Colonic mucosa (tissue), 4 donors: Measurements from ENCODE around the gene ITIH2. TPM values are rescaled to one million over a fixed set of nuclear protein-coding genes. Genes with fewer than 3 reads are reported as not detected.
"Not testable (repeated sequence)": the region's sequence is repeated elsewhere in the genome, so short reads cannot be mapped to it uniquely, and the experiment has no call there.

Source experiments
- DNase-seq: peaks from one replicate; pipeline ENCODE4 v3.0.0-alpha.2; 2020
- H3K27ac ChIP-seq: fragments of 200-600 bp; one replicate; pipeline ENCODE4 v1.8.0; 2021
- H3K27me3 ChIP-seq: fragments of 200-600 bp; one replicate; pipeline ENCODE4 v1.8.0; 2021
- H3K36me3 ChIP-seq: fragments of 200-600 bp; one replicate; pipeline ENCODE4 v1.8.0; 2021
- H3K4me1 ChIP-seq: fragments of 200-600 bp; one replicate; pipeline ENCODE4 v1.8.0; 2021; ENCODE audit warnings: mild to moderate bottlenecking
- H3K4me3 ChIP-seq: fragments of 200-600 bp; one replicate; pipeline ENCODE4 v1.8.0; 2021
- H3K9ac ChIP-seq, 2 donors: one replicate each; pipeline ENCODE4 v1.7.0; 2013; ENCODE audit warnings: control low read depth in 2 of 2, low read depth in 2 of 2, low read length in 2 of 2
- H3K9me3 ChIP-seq: fragments of 200-600 bp; one replicate; pipeline ENCODE4 v1.8.0; 2021
- CTCF ChIP-seq: fragments of 200-600 bp; IDR thresholded peaks from one replicate; pipeline ENCODE4 v1.8.0; 2022; ENCODE audit warnings: antibody characterized with exemption, mild to moderate bottlenecking
- intact Hi-C: fragments of 100-400 bp; cut with DNase I; formaldehyde crosslinking; loops from one replicate; pipeline ENCODE4 v1.14.1; 2022
- total RNA-seq, 2 donors: library from RNA; stranded (reverse); fragmentation: NEBNext Ultra II Directional in 1 of 2; extraction: Animal tissue kit (Norgen Biotek cat#: 25700) in 1 of 2; gene quantifications; one replicate each; pipeline ENCODE4 v1.2.1, GENCODE V29; 2021
- donor health status: healthy.
- donor health status: DM: no; HTN: no; CAD: no.
- donor health status: DM: no; HTN: no; CAD: no.

The ITIH2 gene
- total RNA-seq, 2 donors from 2014 or later, result 1.6 TPM; not detected in 1

DNA sequence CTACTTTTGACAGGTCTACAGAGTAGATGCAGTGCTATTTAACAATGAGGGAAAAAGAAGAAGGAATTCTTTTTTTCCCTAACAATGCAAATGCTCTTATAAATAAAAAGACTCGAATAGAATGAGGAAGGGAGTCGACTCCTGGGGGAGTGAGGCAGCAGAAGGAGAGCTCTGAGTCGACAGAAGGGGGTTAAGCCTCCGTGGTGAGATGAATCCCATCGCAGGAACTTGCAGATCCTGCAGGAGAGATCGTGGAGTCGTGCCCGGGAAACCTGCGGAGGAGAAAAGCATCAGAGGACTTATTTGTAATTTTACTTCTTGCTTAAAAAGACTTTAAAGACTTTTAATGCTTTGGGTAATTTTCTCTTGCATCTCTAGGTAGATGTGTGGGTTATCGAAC is 17.4 kb downstream of the ITIH2 start:
- H3K27me3 ChIP-seq, result no peaks in the 10 kb centered on the region
- H3K4me1 ChIP-seq, result no peaks in the 10 kb centered on the region
- DNase-seq, result no peak
- no peaks in the 10 kb centered on the region for H3K36me3 ChIP-seq
- H3K9ac ChIP-seq, result no peak overlapping the region
- no peak overlapping the region for H3K27ac ChIP-seq
- TF ChIP-seq CTCF, result no peak
- intact Hi-C loops, result no loop called here
- no peak overlapping the region for H3K4me3 ChIP-seq
- H3K9me3 ChIP-seq, result no peaks in the 10 kb centered on the region

DNA sequence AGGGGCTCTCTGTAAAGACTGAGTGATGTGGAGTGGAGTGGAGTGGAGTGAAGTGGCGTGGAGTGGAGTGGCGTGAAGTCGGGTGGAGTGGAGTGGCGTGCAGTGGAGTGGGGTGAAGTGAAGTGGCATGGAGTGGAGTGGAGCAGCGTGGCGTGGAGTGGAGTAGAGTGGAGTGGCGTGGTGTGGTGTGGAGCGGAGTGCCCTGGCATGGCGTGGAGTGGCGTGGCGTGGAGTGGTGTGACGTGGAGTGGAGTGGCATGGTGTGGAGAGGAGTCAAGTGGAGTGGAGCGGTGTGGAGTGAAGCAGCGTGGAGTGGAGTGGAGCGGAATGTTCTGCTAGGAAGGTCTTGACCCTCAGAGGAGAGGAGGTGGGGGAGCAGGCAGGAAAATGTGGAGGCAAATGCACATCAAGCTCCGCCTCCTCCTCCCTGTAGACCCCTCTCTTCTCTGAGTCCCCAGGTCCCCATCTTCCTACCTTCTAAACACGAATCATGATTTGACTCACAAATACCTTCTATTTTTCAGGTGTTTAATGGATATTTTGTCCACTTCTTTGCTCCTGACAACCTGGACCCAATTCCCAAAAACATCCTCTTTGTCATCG is 19.9 kb downstream of the ITIH2 start:
- H3K4me3 ChIP-seq, result no peak overlapping the region
- H3K27ac ChIP-seq, result no peak overlapping the region
- intact Hi-C loops, result no loop called here
- no peaks in the 10 kb centered on the region for H3K9me3 ChIP-seq
- no peak for TF ChIP-seq CTCF
- no peaks in the 10 kb centered on the region for H3K36me3 ChIP-seq
- no peak for DNase-seq
- no peaks in the 10 kb centered on the region for H3K27me3 ChIP-seq
- H3K4me1 ChIP-seq, result no peaks in the 10 kb centered on the region
- no peak overlapping the region for H3K9ac ChIP-seq

- intact Hi-C loops, result no loop called here
- Histone ChIP-seq H3K9me3 (no peaks in the 10 kb centered on the region), H3K27me3 (no peaks in the 10 kb centered on the region), H3K9ac (no peak overlapping the region), H3K36me3 (no peaks in the 10 kb centered on the region), H3K27ac (no peak overlapping the region), H3K4me3 (no peak overlapping the region), H3K4me1 (no peaks in the 10 kb centered on the region)
- no peak for TF ChIP-seq CTCF
- DNase-seq, result no peak
Observed at GRCh38 chr10:7734821-7735220, 31.7 kb downstream of the ITIH2 start.

DNA sequence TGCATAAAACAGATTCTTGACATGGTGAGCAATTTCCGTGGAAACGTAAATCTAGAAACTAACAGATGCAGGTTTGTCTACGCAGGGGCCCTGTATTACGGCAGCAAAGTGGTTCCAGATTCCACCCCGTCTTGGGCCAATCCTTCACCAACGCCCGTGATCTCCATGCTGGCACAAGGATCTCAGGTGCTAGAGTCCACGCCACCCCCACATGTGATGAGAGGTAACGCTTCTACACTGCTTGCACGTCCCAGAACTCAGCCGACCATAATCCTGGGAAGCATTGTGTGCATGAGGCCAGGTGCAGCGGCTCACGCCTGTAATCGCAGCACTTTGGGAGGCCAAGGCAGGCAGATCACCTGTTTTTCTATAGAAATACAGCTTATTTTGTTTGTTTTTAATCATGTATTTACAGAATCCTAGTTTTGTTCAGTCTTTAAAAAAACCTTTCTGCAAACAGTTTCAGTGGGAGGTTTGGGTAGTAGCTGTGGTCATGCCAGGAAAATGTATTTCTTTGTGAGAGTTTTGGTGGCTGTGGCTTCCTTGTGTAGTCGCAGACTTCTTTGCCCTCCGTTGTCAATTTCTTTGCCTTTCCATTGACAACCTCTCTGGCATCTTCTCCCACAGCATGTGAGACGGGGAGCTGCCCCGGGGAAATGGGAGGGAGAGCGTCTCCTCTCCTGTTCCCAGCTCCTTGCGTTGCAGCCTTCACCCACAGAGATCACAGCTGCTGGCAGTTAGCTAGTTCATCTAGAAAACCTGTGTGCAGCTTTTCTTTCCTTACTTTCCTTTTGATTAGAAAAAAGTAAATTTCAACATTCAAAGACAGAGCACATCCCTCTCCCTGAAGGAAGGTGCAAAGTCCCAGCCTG is 35.7 kb downstream of the ITIH2 start:
- Histone ChIP-seq H3K4me1 (no peaks in the 10 kb centered on the region), H3K27ac (no peak overlapping the region), H3K9me3 (no peaks in the 10 kb centered on the region), H3K36me3 (no peaks in the 10 kb centered on the region), H3K9ac (no peak overlapping the region), H3K27me3 (no peaks in the 10 kb centered on the region), H3K4me3 (no peak overlapping the region)
- TF ChIP-seq CTCF, result no peak
- intact Hi-C loops, result no loop called here
- no peak for DNase-seq

DNA sequence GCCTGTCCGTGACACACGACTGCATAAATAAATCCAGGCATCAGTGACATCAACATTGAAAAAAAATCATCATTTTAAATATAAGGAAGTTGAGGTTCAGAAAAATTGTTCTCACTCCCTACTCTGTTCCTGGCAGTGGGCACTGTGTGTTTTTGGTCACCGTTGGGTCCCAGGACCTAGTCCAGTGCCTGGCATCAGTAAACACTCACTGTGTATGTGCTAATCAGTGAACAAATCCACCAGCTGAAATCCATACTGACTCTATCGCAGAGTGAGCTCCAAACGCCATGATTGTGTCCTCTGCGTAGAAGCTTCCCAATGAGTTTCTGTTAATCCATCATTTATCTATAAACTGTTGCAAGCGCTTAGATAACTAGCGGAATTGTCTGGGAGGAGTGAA is 41.2 kb downstream of the ITIH2 start:
- no peak overlapping the region for H3K9ac ChIP-seq
- no peak for DNase-seq
- H3K4me3 ChIP-seq, result no peak overlapping the region
- no peaks in the 10 kb centered on the region for H3K27me3 ChIP-seq
- H3K4me1 ChIP-seq, result no peaks in the 10 kb centered on the region
- intact Hi-C loops, result no loop called here
- H3K36me3 ChIP-seq, result no peaks in the 10 kb centered on the region
- no peak overlapping the region for H3K27ac ChIP-seq
- no peak for TF ChIP-seq CTCF
- no peaks in the 10 kb centered on the region for H3K9me3 ChIP-seq

DNA sequence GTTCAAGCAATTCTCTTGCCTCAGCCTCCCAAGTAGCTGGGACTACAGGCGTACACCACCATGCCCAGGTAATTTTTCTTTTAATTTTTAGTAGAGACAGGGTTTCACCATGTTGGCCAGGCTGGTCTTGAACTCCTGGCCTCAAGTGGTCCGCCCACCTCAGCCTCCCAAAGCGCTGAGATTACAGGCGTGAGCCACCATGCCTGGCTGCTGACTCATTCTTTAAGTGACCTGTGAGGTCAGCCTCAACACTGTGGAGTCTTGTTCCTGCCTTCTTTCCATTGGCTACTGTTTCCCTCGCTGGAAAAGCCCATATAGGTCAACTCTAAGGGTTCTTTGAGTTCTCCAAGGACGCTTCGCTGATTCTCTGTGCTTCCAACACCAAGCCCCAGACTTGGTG is 45.5 kb downstream of the ITIH2 start:
- intact Hi-C loops, H3K36me3 ChIP-seq, H3K27ac ChIP-seq, H3K4me1 ChIP-seq, DNase-seq, H3K27me3 ChIP-seq, H3K9me3 ChIP-seq, H3K4me3 ChIP-seq, H3K9ac ChIP-seq: not testable (repeated sequence)
